NB4 (cell line): ENCODE results near the gene SENP2.

ENCODE experiments used
- MYC ChIP-seq: IDR thresholded peaks from 2 replicates; pipeline ENCODE4 v1.6.1; 2011; ENCODE audit warnings: low read depth, low read length
- POLR2A ChIP-seq: IDR thresholded peaks from 2 replicates; pipeline ENCODE4 v1.6.1; 2011; ENCODE audit warnings: mild to moderate bottlenecking; ENCODE audit not compliant: insufficient read length; ENCODE audit errors: extremely low read depth
- TF ChIP-seq, protein P1 (sequence below): IDR thresholded peaks from one replicate; pipeline ENCODE4 v1.5.1; 2012; ENCODE audit warnings: low read depth, low read length

- TF ChIP-seq, protein P1, sequence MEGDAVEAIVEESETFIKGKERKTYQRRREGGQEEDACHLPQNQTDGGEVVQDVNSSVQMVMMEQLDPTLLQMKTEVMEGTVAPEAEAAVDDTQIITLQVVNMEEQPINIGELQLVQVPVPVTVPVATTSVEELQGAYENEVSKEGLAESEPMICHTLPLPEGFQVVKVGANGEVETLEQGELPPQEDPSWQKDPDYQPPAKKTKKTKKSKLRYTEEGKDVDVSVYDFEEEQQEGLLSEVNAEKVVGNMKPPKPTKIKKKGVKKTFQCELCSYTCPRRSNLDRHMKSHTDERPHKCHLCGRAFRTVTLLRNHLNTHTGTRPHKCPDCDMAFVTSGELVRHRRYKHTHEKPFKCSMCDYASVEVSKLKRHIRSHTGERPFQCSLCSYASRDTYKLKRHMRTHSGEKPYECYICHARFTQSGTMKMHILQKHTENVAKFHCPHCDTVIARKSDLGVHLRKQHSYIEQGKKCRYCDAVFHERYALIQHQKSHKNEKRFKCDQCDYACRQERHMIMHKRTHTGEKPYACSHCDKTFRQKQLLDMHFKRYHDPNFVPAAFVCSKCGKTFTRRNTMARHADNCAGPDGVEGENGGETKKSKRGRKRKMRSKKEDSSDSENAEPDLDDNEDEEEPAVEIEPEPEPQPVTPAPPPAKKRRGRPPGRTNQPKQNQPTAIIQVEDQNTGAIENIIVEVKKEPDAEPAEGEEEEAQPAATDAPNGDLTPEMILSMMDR = no peak
- TF ChIP-seq POLR2A = no peak
- no peak for TF ChIP-seq MYC
These were observed 25.4 kb upstream of the SENP2 start for GRCh38 chr3:185560676-185561075.
